GM13977 (cell line): Measurements from ENCODE around the gene TRIM8.

Source experiments
- DNase-seq: peaks from one replicate; pipeline ENCODE4 v3.0.0; 2012; ENCODE audit warnings: low spot score
- in situ Hi-C: fragments of 300-500 bp; cut with MboI; formaldehyde crosslinking; loops from one replicate; pipeline ENCODE4 v1.12.0; 2022; ENCODE audit warnings: low sequenced_read_pairs, low pct_unique_long_range_greater_than_20kb, mixed read lengths, inconsistent platforms; ENCODE audit not compliant: unreplicated experiment
- TF ChIP-seq, protein P1 (sequence below): IDR thresholded peaks from 2 replicates; pipeline ENCODE4 v1.5.1; 2012; ENCODE audit warnings: mild to moderate bottlenecking, control low read depth; ENCODE audit not compliant: insufficient read depth; ENCODE audit errors: extremely low read depth, missing control alignments

The TRIM8 gene

DNA sequence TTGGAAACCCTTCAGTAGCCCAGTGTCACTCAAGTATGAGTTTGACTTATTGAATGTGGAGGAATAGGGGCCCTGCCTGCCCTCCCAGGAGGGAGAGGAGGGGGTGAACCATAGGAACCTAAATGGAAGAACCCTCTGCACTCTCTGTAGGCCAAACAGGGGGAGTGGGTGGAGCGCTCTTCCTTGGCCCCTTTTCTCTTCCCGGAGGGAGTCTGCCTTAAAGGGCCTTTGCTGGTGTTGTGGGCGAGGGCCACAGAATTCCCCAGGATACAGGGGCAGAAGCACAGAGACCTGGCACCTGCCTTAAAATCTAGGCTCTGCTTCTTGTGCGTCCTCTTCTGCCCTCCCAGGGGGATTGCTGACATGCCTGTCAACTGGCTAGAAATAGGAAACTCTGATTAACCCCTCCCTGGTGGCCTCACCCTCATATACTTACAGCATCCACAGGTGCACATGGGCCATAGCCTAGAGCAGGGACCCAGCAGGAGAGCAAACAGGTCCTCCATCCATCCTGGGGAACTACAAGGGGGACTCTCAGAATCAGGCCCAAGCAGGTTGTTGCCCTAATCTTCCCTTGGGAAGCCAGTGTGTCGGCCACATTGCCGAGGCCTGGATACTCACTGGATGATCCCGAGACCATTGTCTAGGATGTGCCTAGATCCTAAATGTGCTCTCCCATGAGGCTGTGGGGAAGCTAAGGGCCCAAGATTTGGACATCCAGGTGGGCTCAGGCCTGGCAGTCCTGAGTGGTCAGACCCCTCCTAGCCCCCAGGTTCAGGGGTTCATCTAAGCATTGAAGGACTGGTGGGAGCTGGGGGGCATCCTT is 3.4 kb downstream of the TRIM8 start:
- in situ Hi-C loops, result no loop called here
- TF ChIP-seq, protein P1, sequence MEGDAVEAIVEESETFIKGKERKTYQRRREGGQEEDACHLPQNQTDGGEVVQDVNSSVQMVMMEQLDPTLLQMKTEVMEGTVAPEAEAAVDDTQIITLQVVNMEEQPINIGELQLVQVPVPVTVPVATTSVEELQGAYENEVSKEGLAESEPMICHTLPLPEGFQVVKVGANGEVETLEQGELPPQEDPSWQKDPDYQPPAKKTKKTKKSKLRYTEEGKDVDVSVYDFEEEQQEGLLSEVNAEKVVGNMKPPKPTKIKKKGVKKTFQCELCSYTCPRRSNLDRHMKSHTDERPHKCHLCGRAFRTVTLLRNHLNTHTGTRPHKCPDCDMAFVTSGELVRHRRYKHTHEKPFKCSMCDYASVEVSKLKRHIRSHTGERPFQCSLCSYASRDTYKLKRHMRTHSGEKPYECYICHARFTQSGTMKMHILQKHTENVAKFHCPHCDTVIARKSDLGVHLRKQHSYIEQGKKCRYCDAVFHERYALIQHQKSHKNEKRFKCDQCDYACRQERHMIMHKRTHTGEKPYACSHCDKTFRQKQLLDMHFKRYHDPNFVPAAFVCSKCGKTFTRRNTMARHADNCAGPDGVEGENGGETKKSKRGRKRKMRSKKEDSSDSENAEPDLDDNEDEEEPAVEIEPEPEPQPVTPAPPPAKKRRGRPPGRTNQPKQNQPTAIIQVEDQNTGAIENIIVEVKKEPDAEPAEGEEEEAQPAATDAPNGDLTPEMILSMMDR, result no peak
- no peak for DNase-seq

DNA sequence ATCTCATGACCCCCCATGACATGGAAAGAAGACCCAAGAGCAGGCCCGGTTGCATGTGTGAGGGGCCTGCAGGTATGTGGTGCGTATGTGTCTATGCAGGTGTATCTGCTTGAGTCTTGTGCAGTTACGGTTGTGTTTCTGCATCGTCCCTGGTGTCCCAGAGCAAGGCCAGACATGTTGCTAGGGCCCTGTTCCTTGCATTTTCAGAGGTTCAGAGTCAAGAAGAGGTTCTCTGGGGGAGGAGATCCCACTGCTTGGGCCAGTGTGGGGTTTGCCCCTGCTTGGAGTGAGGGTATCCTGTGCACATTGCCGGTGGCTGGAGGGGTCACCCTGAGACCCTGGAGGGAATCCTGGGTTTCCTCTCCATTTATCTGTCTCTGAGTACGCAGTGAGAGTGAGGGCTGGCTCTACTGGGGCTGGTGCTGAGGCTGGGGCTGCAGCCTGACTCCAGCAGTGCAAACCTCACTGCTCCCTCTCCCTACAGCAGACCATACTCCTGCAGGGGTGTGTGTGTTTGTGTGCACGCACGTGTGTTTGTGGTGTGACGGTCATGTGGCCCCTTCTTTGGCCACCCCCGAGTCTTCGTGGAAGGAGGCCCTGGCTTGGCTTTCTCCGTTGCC is 4.1 kb downstream of the TRIM8 start:
- TF ChIP-seq, protein P1, result no peak
- in situ Hi-C loops, result no loop called here
- no peak for DNase-seq

DNA sequence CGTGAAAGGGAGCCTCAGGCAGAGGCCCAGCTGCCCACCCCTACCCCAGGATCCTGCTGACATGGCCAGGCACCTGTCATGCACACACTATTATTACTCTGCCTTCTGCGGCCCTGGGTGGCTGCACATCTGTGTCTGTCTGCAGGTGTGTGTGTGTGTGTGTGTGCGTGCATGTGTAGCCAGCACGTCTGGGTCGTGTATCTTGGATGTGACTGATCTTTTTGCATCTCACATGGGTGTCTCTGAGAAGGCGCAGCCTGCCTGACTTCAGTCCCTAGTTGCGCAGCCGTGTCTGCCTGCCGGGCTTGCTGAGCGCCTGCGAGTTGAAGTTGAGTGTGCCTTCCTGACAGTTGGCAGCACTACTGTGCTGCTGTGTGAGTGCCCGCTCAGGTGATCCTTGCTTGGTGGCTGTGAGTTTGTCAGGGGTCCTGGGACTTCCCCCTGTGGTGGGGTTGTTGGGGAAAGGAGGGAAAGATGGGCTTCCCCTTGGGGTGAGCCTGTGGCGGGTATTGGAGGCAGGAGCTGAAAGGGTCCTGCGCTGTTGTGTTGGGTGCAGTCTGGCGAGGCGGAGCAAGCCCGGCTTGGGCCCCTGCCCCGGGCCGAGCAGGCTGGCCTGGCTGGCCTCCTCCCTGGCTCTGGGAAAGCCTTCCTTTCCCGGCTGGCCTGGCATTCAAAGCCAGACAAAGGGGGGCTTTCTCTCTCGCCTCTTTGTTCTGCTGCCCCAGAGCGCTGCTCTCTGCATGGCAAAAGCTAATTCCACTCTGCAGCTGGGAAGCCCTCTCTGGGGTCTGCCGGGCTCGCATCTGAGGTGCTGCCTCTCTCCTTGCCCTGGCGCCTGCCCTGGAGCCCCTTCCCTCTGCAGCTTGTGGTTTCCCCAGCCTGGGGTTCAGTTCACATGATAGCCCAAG is 4.9 kb downstream of the TRIM8 start:
- DNase-seq, result no peak
- in situ Hi-C loops, result no loop called here
- TF ChIP-seq, protein P1, result no peak

DNA sequence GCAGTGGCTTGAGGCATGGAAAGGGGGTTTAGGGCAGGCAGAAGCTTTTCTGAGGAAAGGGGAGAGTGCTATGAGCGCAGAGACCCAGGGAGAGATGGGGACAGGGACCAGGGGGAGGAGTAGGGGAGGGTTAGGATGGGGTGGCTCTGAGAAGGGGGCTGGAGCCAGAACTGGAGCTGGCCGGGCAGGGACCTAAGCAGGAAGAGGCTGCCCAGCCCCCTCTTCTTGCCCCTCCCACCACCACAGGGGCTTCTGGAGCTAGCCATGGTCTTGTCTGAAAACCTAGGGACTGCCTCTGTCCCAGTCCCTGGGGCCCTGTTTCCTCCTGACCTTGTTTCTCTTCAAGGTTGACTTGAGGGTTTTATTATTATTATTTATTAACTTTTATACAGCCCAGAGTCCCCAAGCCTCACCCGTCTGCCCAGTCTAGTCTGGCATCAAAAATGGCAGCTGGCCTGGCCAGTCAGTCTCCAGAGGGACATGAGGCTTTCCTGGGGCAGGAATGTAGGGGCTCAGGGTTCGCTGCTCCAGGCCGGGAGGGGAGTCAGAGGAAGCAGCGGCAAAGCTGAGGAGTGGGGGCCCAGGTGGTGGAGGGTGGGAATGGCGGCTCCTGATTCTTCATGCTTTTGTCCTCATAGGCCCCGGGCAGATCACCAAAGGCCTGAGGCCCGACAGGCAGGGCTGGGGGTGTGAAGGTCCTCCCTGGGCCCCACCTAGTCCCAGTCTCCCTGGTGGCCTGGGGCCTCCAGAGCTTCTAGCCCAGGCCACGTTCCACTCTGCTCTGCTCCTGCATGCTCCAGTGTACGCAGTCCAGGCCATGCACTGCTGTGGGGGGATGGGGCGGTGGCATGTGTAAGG is 5.7 kb downstream of the TRIM8 start:
- in situ Hi-C loops, result no loop called here

DNA sequence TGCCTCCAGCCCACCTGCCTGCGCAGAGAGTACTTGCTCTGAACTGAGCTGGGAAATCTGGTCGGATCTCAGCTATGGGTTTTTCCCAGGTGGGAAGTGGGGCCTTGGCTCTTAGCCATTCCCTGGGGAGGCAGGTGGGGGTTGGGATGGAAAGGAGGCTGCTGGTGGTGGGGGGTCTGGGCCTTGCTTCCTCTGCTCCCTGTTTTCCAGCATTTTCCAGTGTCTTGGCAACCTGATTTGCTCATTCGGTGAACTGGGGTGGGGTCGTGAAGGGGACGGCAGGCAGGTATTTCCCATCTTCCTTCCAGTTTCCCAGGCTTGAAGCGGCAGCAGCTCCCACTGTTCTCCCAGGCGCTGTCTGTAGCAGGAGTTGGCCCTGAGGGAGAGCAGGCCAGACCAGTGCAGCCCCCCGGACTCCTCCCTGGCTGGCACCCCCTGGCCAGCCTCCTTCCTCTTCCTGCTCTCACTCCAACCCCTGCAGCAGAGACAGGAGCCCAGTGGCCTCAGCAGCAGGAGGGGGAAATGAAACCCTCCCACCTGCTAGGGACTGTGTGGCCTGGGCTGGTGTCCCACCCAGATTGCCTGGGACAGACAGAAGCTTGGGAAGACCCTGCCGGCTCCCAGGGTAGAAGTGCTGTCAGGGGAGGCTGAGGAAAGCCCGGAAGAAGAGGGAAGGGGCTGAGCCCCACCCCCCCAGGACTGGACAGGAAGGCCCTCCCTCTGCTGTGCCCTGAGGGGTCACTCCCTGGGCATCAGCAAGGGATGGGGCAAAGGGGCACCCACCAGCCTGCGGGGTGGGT is 6.6 kb downstream of the TRIM8 start:
- in situ Hi-C loops, result no loop called here
- DNase-seq, result no peak
- TF ChIP-seq, protein P1, result no peak

More for the DNA sequence above, 5.7 kb downstream of the TRIM8 start:
- no peak for DNase-seq
- TF ChIP-seq, protein P1, result no peak
